Neutrophil (primary cell): ENCODE results near the gene SLC45A1.

ENCODE experiments used
- H3K27ac ChIP-seq: fragments of 200-600 bp; sonication (generic); 2 replicates; pipeline ENCODE4 v1.5.1; 2016; ENCODE audit warnings: mild to moderate bottlenecking, moderate library complexity
- H3K27me3 ChIP-seq: fragments of 200-600 bp; sonication (generic); 2 replicates; pipeline ENCODE4 v1.6.0; 2016; ENCODE audit warnings: mild to moderate bottlenecking
- H3K36me3 ChIP-seq: fragments of 200-600 bp; sonication (generic); 2 replicates; pipeline ENCODE4 v1.5.1; 2017
- H3K4me1 ChIP-seq, 2 experiments: fragments of 200-600 bp in 1 of 2; sonication (generic) in 1 of 2; 1 replicate in 1 of 2; 2 replicates in 1 of 2; pipeline versions ENCODE4 v1.5.1 to v1.6.1; 2013 to 2016; ENCODE audit warnings: low read depth in 1 of 2, low read length in 1 of 2, mild to moderate bottlenecking in 1 of 2, moderate library complexity in 1 of 2; ENCODE audit not compliant: control insufficient read depth in 1 of 2, insufficient read depth in 1 of 2
- H3K4me3 ChIP-seq, 2 experiments: fragments of 200-600 bp in 1 of 2; sonication (generic) in 1 of 2; 1 replicate in 1 of 2; 2 replicates in 1 of 2; pipeline ENCODE4 v1.5.1; 2013 to 2016; ENCODE audit warnings: low read depth in 1 of 2, low read length in 1 of 2, mild to moderate bottlenecking in 1 of 2, moderate library complexity in 1 of 2
- H3K9me3 ChIP-seq: fragments of 200-600 bp; sonication (generic); 2 replicates; pipeline ENCODE4 v1.5.1; 2016
- CTCF ChIP-seq: fragments of 200-600 bp; sonication (generic); IDR thresholded peaks from 2 replicates; pipeline ENCODE4 v1.5.1; 2016; ENCODE audit warnings: antibody characterized with exemption

The SLC45A1 gene

GRCh38 chr1:8338526-8339202 is 20.8 kb downstream of the SLC45A1 start:
- TF ChIP-seq CTCF: no peak
- no peak overlapping the region for H3K27ac ChIP-seq
- H3K4me3 ChIP-seq: no peak overlapping the region

GRCh38 chr1:8339203-8339600 is 21.3 kb downstream of the SLC45A1 start:
- Histone ChIP-seq H3K9me3 (no peaks in the 10 kb centered on the region), H3K4me3 (no peak overlapping the region), H3K27ac (no peak overlapping the region), H3K36me3 (no peaks in the 10 kb centered on the region), H3K4me1 (no peaks in the 10 kb centered on the region), H3K27me3 (no peaks in the 10 kb centered on the region)
- no peak for TF ChIP-seq CTCF

More at GRCh38 chr1:8338526-8339202, 20.8 kb downstream of the SLC45A1 start:
- H3K4me1 ChIP-seq: no peaks in the 10 kb centered on the region
- H3K27me3 ChIP-seq: no peaks in the 10 kb centered on the region
- H3K9me3 ChIP-seq: no peaks in the 10 kb centered on the region
- no peaks in the 10 kb centered on the region for H3K36me3 ChIP-seq

- no peak for TF ChIP-seq CTCF
- Histone ChIP-seq H3K4me3 (no peak overlapping the region), H3K36me3 (no peaks in the 10 kb centered on the region), H3K4me1 (no peaks in the 10 kb centered on the region), H3K27me3 (no peaks in the 10 kb centered on the region), H3K9me3 (no peaks in the 10 kb centered on the region), H3K27ac (no peak overlapping the region)
Measured at GRCh38 chr1:8340448-8340847, 22.5 kb downstream of the SLC45A1 start.

- Histone ChIP-seq H3K27me3 (no peaks in the 10 kb centered on the region), H3K36me3 (no peaks in the 10 kb centered on the region), H3K9me3 (no peaks in the 10 kb centered on the region), H3K4me1 (no peaks in the 10 kb centered on the region), H3K4me3 (no peak overlapping the region), H3K27ac (no peak overlapping the region)
- TF ChIP-seq CTCF: no peak
Measured at GRCh38 chr1:8342325-8342724, 24.4 kb downstream of the SLC45A1 start.

GRCh38 chr1:8343044-8343443 is 25.1 kb downstream of the SLC45A1 start:
- Histone ChIP-seq H3K4me1 (no peaks in the 10 kb centered on the region), H3K4me3 (no peak overlapping the region), H3K36me3 (no peaks in the 10 kb centered on the region), H3K27me3 (no peaks in the 10 kb centered on the region), H3K27ac (no peak overlapping the region), H3K9me3 (no peaks in the 10 kb centered on the region)
- no peak for TF ChIP-seq CTCF
